DOHH2 (cell line): ENCODE measurements around the gene HOXD8.

Experiments used
- EZH2phosphoT487 ChIP-seq: fragments of 200-600 bp; sonication (generic); IDR thresholded peaks from 2 replicates; pipeline ENCODE4 v1.6.1; 2017; ENCODE audit warnings: borderline replicate concordance, mild to moderate bottlenecking, antibody characterized with exemption, low read length, moderate library complexity, mixed read lengths
- TF ChIP-seq, protein P1 (sequence below): fragments of 200-600 bp; sonication (generic); IDR thresholded peaks from one replicate; pipeline ENCODE4 v1.5.1; 2014; ENCODE audit warnings: antibody characterized with exemption, mild to moderate bottlenecking, low read depth, low read length; ENCODE audit not compliant: poor library complexity, severe bottlenecking

DNA sequence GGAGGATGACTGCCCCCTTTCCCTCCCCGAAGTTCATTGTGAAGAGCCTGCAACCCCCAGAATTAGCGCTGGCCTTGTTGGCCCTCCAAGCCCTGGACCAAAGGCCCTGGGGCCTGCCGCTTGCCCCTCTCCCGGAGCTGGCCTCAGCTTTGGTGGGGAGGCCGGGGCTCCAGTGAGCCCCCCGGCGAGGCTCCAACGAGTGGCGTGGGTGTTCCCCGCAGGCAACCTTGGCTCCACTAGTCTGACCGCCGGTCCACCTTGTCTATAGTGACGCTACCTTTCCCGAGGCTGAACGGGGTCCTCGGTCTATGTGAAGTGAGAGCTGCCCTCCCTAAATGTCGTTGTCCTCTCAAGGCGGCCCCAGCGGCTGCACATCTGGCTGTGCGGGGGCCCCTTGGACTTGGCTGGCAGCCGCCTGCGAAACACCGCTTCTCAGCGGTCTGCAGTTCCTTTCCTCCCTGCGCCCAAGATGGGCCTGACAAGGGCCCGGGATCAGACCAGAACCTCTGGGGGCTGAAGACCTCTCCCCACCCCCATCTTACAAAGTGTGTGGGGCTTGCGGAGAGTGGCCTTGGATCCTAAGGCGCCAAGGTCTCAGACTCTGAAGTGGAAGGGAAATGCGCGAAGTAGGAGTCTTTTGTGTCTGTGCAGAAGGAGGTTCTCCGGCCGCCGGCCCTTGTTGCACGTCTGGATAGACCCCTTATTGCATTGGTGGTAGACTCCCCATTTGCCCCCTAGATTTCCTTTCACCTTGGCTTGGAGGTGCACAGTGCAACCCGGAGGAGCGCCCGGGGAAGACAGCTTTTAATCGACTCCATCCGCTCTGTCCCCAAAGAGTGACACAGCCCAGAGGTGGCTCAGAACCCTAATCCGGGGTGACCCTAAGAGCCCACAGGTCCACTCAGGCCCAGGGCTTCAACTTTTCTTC lies 16.9 kb upstream of the HOXD8 start:
- TF ChIP-seq, protein P1, sequence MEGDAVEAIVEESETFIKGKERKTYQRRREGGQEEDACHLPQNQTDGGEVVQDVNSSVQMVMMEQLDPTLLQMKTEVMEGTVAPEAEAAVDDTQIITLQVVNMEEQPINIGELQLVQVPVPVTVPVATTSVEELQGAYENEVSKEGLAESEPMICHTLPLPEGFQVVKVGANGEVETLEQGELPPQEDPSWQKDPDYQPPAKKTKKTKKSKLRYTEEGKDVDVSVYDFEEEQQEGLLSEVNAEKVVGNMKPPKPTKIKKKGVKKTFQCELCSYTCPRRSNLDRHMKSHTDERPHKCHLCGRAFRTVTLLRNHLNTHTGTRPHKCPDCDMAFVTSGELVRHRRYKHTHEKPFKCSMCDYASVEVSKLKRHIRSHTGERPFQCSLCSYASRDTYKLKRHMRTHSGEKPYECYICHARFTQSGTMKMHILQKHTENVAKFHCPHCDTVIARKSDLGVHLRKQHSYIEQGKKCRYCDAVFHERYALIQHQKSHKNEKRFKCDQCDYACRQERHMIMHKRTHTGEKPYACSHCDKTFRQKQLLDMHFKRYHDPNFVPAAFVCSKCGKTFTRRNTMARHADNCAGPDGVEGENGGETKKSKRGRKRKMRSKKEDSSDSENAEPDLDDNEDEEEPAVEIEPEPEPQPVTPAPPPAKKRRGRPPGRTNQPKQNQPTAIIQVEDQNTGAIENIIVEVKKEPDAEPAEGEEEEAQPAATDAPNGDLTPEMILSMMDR, result no peak
- TF ChIP-seq EZH2phosphoT487, result no peak
